ENCODE results near the gene TSSK6.

DNA sequence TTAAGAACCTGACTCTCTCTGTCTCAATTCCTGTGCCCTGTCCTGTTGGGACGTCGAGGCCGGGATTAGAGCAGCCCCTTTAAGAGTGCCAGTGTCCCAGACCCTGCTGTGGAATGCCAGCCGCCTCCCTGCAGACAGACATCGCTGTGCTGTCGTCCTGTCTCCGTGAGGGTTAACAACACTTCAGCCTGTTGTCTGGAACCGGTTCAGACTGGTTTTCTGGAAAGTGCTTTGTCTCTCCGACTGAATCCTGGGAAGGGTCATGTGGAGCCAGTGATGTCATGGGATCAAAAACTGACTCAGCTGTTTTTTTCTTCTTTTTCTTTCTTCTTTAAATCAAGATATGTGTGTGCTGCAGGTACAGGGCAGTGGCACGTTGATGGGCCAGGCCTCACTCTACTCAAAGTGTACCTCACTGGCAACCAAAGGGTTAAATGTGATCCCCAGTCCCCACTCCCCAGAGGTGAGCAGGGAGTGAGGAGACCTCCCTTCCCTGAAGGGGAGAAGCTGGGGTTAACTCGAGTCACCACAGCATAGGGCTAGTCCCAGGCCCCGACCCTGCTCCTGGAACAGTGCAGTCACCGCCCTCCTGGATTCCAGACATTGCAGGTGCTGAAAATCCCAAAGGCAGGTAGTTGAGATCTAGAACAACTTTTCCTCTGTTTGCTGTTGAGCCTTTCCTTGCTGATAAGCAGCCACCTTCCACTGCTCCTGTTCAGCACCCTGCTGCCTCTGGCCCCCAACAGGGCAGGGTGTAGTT lies 50.8 kb downstream of the TSSK6 start:
- TF ChIP-seq, protein P1, sequence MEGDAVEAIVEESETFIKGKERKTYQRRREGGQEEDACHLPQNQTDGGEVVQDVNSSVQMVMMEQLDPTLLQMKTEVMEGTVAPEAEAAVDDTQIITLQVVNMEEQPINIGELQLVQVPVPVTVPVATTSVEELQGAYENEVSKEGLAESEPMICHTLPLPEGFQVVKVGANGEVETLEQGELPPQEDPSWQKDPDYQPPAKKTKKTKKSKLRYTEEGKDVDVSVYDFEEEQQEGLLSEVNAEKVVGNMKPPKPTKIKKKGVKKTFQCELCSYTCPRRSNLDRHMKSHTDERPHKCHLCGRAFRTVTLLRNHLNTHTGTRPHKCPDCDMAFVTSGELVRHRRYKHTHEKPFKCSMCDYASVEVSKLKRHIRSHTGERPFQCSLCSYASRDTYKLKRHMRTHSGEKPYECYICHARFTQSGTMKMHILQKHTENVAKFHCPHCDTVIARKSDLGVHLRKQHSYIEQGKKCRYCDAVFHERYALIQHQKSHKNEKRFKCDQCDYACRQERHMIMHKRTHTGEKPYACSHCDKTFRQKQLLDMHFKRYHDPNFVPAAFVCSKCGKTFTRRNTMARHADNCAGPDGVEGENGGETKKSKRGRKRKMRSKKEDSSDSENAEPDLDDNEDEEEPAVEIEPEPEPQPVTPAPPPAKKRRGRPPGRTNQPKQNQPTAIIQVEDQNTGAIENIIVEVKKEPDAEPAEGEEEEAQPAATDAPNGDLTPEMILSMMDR (conservative IDR thresholded peaks at IDR 0.05 in 1 of 2, IDR thresholded peaks at IDR 0.05 in 1 of 2; ENCODE audit: extremely low read depth in 1 of 2, insufficient read depth in 1 of 2, low read depth in 1 of 2, low read length in 2 of 2): no peak
- no peak for TF ChIP-seq EZH2 (IDR thresholded peaks at IDR 0.05; ENCODE audit: borderline replicate concordance, low read length)
